ENCODE results near the gene INPP5D.

The INPP5D gene

DNA sequence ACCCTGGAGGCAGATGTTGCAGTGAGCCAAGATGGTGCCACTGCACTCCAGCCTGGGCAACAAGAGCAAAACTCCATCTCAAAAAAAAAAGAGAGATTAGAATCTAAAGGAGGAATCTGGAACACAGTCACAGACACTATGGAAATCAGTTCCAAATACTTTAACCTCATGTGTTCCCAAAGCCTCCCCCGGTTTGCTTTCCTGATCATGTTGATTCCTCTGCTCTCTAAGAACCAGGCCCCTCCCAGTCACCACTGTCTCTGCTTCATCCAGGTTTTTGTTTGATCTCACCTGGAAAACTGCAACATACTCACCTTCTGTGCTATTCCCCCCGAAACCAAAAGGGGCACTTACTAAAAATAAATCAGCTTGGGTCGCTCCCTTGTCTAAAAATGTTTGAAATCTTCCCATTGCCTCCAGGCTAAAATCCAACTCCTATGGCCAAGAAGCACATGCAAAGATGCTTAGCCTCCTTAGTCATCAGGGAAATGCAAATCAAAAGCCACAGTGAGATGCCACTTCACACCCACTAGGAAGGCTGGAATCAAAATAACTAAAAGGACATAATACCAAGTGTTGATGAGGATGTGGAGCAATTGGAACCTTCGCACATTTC, 33.8 kb upstream of the INPP5D start:
- no peaks in the 10 kb centered on the region for H3K36me3 ChIP-seq
- no peak overlapping the region for H3K27ac ChIP-seq
- DNase-seq, result no peak
- TF ChIP-seq, protein P1, sequence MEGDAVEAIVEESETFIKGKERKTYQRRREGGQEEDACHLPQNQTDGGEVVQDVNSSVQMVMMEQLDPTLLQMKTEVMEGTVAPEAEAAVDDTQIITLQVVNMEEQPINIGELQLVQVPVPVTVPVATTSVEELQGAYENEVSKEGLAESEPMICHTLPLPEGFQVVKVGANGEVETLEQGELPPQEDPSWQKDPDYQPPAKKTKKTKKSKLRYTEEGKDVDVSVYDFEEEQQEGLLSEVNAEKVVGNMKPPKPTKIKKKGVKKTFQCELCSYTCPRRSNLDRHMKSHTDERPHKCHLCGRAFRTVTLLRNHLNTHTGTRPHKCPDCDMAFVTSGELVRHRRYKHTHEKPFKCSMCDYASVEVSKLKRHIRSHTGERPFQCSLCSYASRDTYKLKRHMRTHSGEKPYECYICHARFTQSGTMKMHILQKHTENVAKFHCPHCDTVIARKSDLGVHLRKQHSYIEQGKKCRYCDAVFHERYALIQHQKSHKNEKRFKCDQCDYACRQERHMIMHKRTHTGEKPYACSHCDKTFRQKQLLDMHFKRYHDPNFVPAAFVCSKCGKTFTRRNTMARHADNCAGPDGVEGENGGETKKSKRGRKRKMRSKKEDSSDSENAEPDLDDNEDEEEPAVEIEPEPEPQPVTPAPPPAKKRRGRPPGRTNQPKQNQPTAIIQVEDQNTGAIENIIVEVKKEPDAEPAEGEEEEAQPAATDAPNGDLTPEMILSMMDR (IDR thresholded peaks at IDR 0.05; ENCODE audit: low read depth, low read length), result no peak
- H3K27me3 ChIP-seq (ENCODE audit: insufficient read depth, low read depth, severe bottlenecking), result no peaks in the 10 kb centered on the region
- no peaks in the 10 kb centered on the region for H3K9me3 ChIP-seq (ENCODE audit: severe bottlenecking)
- no peak overlapping the region for H3K4me3 ChIP-seq (ENCODE audit: low read depth, low read length)

DNA sequence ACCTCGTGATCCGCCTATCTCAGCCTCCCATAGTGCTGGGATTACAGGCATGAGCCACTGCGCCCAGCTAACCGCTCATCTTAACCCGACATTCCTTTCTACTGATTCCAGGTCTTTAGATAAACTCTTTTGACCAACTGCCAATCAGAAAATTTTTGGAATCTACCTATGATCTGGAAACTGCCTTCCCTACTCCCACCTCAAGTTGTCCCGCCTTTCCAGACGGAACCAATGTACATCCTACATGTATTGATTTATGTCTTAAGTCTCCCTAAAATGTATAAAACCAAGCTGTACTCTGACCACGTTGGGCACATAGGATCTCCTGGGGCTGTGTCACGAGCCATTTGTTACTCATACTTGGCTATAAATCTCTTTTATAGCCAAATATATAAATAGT, 30.8 kb upstream of the INPP5D start:
- no peak overlapping the region for H3K27ac ChIP-seq
- H3K4me3 ChIP-seq (ENCODE audit: low read depth, low read length), result no peak overlapping the region
- H3K27me3 ChIP-seq (ENCODE audit: insufficient read depth, low read depth, severe bottlenecking), result no peaks in the 10 kb centered on the region
- H3K9me3 ChIP-seq (ENCODE audit: severe bottlenecking), result no peaks in the 10 kb centered on the region
- DNase-seq, result no peak
- TF ChIP-seq, protein P1 (IDR thresholded peaks at IDR 0.05; ENCODE audit: low read depth, low read length), result no peak
- no peaks in the 10 kb centered on the region for H3K36me3 ChIP-seq

DNA sequence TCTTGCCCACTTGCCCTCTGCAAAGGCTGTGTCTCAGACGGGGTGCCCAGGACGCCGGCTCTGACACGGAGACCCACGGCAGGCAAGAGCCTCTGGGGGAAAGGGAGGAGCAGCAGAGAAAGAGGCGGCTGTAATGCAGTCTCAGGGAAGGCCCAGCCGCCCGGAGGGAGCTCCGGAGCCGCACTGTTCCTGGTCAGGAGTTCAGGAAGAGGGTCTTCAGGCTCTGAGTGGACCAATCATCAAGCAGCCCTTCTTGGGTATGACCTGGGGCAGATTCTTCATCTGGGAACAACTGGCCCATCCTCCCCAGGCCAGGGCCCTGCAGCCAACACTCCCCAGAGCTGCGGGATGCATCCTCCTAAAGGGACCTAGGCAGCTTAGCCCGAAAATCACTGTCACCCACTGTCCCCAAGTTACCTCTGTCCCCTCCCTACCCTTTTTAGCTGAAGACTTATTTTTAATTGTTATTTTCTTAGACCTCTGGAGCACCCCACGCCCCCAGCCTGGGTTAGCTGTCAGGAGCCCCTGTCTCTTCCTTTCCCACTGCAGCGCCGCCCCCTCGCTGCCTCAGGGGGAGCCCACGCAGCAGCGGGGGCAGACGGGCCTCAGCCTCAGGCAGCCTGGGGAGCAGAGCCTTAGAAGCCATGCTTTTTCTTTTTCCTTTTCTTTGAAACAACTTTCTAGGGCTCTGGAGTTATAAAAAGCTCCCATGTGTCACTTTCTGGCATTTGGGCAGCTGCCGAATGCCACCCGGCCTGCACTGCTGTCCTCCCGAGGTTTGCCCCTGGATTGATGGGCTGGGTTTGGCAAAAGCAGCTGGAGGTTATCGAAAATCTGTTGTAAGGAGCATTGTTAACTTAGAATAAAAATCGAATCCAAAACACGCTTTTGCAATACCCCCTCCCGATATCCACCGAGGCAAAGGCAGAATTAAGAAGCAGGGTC, 28.3 kb upstream of the INPP5D start:
- Histone ChIP-seq H3K27ac (no peak overlapping the region), H3K36me3 (no peaks in the 10 kb centered on the region), H3K9me3 (ENCODE audit: severe bottlenecking) (no peaks in the 10 kb centered on the region), H3K27me3 (ENCODE audit: insufficient read depth, low read depth, severe bottlenecking) (no peaks in the 10 kb centered on the region), H3K4me3 (ENCODE audit: low read depth, low read length) (no peak overlapping the region)
- TF ChIP-seq, protein P1 (IDR thresholded peaks at IDR 0.05; ENCODE audit: low read depth, low read length), result no peak
- DNase-seq, result no peak

DNA sequence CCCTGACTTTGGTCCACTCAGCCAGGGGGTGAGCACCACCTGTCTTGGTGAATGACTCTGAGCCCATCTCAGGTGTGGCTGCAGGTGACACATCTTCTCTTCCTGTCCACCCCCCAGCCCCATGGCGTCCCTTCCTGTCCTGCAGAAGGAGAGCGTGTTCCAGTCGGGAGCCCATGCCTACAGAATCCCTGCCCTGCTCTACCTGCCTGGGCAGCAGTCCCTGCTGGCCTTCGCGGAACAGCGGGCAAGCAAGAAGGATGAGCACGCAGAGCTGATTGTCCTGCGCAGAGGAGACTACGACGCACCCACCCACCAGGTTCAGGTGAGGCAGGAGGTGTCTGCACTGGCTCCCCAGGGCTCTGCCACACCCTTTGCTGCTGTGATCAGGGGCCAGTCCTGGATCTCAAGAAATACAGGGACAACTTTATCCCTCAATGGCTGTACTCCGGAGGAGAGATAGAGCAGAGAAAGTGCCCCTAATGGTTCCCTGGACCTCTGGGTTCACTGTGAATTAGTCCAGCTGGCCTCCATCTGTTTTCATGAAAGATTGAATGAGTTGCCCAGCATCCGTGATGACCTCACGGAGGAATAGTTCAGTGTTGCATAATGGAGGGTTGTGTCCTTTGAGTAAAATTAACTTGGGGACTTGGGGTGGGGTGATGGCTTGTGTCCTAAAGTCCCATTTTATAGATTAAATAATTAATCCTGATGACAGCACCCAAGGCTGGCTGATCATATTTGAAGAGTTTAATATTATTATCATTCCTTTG, 27.4 kb upstream of the INPP5D start, which contains the start of gene NEU2:
Gene NEU2 (plus strand): TSS at position 122 of the 770 bp plus-strand sequence. CDS start 0 bp downstream, at position 122.
- Histone ChIP-seq H3K27ac (no peak within 1 kb of the TSS), H3K4me3 (ENCODE audit: low read depth, low read length) (no peak within 1 kb of the TSS), H3K27me3 (ENCODE audit: insufficient read depth, low read depth, severe bottlenecking) (no peaks in the 10 kb centered on the region), H3K36me3 (no peaks in the 10 kb centered on the region), H3K9me3 (ENCODE audit: severe bottlenecking) (no peaks in the 10 kb centered on the region)
- TF ChIP-seq, protein P1 (IDR thresholded peaks at IDR 0.05; ENCODE audit: low read depth, low read length), result no peak
- DNase-seq, result no peak

DNA sequence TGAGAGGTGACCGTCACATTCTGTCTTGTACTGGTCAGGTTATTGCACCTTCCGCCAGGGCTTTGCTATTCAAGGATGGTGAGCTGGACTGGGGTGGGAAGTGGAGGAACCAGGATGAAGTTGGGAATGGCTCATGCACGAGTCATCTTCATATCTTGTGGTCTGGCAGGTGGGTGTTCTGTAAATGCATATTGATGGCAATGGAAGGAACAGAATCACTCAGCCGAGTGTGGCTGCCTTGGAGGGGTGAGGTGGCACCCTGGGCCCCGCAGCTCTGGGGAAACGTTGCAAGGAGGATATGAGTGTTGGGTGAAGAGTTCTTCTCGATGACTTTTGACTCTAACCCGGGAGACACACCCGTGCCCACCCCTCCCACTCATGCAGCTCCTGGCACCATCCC, 26.5 kb upstream of the INPP5D start:
- no peak overlapping the region for H3K4me3 ChIP-seq (ENCODE audit: low read depth, low read length)
- H3K27ac ChIP-seq, result no peak overlapping the region
- H3K9me3 ChIP-seq (ENCODE audit: severe bottlenecking), result no peaks in the 10 kb centered on the region
- H3K36me3 ChIP-seq, result no peaks in the 10 kb centered on the region
- TF ChIP-seq, protein P1 (IDR thresholded peaks at IDR 0.05; ENCODE audit: low read depth, low read length), result no peak
- H3K27me3 ChIP-seq (ENCODE audit: insufficient read depth, low read depth, severe bottlenecking), result no peaks in the 10 kb centered on the region
- DNase-seq, result no peak

Measured in WERI-Rb-1 (cell line).